Measurements from ENCODE around the gene NOL9.

DNA sequence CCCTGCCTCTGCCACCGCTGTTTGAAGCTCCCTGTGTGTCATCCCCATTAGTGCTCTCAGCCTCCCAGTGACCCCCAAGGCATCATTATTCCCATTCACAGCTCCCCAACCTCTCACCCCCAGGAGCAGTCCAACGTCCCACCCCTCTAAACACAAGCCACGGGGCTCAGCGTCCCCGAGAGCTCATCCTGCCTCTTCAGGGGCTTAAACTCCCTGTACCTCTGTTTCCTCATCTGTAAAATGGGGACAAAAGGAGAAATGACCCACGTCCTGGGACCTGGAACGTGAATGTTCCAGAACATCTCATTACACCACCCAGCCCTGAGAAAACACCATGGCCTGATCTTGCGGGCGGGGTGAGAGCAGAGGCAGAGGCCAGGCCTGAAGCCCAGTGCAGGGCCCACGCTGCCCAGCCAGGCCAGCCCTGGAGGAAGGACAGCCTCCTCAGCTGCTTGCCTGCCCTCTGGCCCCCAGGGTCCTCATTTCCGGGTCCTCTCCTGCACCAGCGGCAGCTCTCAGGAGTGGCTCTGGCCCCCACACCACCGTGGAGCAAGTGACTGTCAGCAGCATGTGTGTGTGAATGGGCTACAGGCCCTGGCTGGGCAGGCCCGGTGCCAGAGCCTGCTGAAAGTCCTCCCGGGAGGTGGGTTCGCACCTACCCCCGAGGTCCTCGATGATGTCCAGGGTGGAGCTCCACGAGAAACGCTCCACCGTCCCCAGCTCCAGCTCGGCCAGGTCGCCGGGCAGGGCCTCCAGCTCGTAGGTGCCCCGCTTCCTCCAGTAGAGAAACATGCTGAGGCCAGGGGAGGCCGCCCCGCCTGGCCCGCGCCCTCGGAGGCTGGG, 48.7 kb downstream of the NOL9 start:
- peak in 1 of 2 donors; percentile 22 for TF ChIP-seq EP300 (IDR thresholded peaks at IDR 0.05)
- TF ChIP-seq, protein P1, sequence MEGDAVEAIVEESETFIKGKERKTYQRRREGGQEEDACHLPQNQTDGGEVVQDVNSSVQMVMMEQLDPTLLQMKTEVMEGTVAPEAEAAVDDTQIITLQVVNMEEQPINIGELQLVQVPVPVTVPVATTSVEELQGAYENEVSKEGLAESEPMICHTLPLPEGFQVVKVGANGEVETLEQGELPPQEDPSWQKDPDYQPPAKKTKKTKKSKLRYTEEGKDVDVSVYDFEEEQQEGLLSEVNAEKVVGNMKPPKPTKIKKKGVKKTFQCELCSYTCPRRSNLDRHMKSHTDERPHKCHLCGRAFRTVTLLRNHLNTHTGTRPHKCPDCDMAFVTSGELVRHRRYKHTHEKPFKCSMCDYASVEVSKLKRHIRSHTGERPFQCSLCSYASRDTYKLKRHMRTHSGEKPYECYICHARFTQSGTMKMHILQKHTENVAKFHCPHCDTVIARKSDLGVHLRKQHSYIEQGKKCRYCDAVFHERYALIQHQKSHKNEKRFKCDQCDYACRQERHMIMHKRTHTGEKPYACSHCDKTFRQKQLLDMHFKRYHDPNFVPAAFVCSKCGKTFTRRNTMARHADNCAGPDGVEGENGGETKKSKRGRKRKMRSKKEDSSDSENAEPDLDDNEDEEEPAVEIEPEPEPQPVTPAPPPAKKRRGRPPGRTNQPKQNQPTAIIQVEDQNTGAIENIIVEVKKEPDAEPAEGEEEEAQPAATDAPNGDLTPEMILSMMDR (IDR thresholded peaks at IDR 0.05) = no peak
- TF ChIP-seq POLR2A (IDR thresholded peaks at IDR 0.05) = no peak

Data from tibial nerve (tissue), 4 donors.